Hepatocyte (in vitro differentiated cells): ENCODE measurements around the gene IKBKE.

Experiments
- CTCF ChIP-seq: fragments of 200-600 bp; sonication (generic); IDR thresholded peaks from 2 replicates; pipeline ENCODE4 v1.5.1; 2016; ENCODE audit warnings: antibody characterized with exemption, mild to moderate bottlenecking; ENCODE audit not compliant: poor library complexity
- EZH2 ChIP-seq: fragments of 200-600 bp; sonication (generic); IDR thresholded peaks from 2 replicates; pipeline ENCODE4 v1.6.1; 2016; ENCODE audit warnings: antibody characterized with exemption, mild to moderate bottlenecking, borderline replicate concordance

- TF ChIP-seq CTCF, result no peak
- TF ChIP-seq EZH2, result no peak
These were observed 27.1 kb downstream of the IKBKE start for GRCh38 chr1:206497363-206497762.
